Subcutaneous preadipocyte (primary cell): ENCODE data around the gene DNAH8. TPM values are rescaled to one million over a fixed set of nuclear protein-coding genes. Genes with fewer than 3 reads are reported as not detected.

Source experiments
- small RNA-seq: library from RNA; depleted of rRNA; stranded (forward); fragments of <200 nt; gene quantifications from one replicate; pipeline ENCODE3, GENCODE V24; 2012
- total RNA-seq: library from RNA; depleted of rRNA; stranded (reverse); fragments of >200 nt; gene quantifications from 2 replicates; pipeline ENCODE4 v1.2.3, GENCODE V29; 2012

Gene DNAH8, protein sequence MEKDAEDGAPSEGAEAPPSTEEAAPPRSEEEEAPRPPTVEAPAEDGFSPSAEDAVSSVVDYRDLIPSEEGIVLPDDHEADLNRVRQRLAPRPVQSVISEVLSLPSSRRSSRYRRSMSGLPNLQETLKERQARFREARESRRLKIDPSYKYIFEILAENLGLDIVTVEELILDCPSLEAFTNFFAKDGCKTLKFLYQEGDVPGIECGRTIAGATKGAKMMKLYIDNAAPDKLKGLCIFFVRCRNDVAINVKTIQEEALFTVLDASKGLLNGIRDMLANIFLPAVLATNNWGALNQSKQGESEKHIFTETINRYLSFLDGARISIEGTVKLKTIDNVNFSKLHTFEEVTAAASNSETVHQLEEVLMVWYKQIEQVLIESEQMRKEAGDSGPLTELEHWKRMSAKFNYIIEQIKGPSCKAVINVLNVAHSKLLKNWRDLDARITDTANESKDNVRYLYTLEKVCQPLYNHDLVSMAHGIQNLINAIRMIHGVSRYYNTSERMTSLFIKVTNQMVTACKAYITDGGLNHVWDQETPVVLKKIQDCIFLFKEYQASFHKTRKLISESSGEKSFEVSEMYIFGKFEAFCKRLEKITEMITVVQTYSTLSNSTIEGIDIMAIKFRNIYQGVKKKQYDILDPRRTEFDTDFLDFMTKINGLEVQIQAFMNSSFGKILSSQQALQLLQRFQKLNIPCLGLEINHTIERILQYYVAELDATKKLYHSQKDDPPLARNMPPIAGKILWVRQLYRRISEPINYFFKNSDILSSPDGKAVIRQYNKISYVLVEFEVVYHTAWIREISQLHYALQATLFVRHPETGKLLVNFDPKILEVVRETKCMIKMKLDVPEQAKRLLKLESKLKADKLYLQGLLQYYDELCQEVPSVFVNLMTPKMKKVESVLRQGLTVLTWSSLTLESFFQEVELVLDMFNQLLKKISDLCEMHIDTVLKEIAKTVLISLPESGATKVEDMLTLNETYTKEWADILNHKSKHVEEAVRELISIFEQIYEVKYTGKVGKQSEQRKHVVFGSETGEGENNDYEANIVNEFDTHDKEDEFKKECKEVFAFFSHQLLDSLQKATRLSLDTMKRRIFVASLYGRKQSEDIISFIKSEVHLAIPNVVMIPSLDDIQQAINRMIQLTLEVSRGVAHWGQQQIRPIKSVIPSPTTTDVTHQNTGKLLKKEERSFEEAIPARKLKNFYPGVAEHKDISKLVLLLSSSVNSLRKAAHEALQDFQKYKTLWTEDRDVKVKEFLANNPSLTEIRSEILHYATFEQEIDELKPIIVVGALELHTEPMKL (N-terminal part only)
- not detected in 2 replicates for total RNA-seq

DNA sequence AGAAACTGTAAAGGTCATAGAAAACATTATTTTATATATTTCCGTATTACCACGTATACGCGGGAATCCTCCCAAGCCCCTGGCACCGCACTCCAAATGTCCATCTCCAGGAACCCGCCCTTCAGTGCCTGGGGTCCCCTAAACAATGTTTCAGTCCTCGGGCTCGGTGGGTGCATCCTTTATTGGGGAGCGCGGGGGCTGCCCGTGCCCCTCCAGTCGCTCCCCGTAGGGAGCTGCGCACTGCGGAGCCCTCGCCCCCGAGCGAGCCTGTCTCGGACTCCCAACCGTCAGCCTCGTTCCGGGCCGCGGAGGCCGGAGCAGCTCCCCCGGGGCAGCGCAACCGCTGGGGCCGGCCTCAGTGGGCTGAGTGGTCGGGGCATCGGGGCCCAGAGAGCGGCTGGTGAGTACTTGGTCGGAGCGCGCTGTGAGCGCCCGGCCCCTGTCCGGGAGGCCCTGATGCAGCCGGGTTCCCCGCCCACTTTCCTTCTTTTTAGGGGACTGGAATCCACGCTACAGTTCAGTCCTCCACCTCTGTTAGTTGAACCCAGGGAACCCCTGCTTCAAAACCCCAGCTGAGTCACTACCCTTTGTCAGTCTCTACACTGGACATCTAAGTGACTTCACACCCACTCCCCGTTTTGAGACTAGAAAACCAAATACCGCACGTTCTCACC is at the start of gene DNAH8:
Gene DNAH8, plus strand, starts transcription at position 296 of the 674 bp plus-strand sequence. CDS start 7,499 bp downstream, outside the sequence.

DNA sequence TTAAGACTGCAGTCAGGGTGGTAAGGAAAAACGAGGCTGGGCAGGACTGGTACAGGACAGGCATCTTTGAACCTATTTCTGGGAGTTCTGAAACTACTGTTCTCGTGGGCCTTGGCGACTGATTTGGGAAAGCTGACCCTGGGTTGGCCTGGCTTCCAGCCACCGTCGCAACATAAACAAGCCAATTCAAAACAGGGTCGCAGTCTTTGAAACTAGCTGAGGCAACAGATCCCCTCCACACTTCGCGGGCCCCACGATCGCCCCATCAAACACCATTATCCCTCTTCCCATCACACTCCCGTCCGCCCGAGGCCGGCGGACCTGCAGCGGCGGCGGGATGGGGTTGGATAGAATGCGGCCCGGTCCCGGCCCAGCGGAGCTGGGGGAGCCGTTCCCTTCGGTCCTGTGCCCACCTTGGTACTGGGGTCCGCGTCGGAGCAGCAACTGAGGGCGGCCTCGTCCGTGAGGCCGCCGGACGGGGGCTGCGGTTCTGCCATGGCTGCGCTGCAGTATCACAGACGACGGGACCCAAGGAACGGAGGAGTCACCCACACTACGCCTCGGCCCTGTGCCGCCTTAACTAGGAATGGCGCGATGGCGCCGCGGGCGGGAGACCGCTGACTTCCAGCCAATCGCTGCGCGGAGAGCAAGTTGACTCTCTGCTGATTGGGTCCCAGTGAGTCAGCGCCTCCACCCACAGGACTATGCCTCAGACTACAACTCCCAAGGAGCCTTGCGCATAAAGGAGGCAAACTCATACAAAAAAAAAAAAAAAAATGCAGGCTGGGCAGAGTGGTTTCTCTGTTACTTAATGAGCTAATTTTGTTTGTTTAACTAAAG is 12.3 kb upstream of the DNAH8 start, which contains the start of gene GLO1:
Gene GLO1, minus strand, starts transcription at position 588 of the 840 bp plus-strand sequence. Its CDS starts 91 bp downstream, at position 497.

DNA sequence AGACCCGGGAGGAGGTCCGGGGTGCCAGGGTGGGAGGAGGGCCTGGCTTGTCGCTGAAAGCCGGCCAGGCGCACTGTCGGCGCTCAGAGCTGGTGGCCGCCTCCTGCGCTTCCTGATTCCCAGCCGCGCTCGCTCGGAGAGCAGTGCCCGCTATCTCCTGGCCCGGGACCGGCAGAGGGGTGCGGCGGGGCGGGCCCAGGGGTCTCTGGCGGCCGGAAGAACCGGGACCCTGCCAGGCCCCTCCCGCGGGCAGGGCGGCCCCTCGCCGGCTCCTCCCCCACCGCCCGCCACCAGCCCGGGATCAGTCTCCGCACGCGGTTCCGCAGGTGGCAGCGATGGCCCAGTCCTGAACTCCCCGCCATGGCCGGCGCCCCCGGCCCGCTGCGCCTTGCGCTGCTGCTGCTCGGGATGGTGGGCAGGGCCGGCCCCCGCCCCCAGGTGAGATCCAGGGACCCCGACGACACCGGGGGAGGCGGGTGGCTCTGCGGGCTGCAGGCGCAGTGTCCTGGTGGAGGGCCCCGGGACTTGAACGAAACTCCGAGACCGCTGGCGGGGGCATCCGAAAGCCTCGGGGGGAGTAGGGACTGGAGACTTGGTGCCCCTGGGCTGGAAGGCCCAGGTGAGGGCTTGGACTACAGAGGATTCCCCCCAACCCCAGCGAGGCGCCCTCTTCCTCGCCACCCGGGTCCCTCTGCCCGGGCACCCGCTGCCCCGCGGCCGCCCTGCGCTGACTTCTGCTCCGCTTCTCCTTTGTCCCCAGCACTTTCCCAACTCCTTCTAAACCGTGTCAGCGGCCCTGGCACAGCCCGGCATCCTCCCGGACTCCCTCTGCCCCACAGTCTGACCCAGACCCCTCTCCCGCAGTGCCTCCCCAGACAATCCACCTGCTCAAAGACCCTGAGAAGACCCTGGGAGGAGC is 333.6 kb downstream of the DNAH8 start, which contains the start of gene GLP1R:
Gene GLP1R, plus strand, starts transcription at position 301 of the 919 bp plus-strand sequence. Its CDS starts 60 bp downstream, at position 361.

Small RNA genes lying within 50 kb of the gene (small RNA-seq; reads per million reads assigned to genes)
- gene AL034345.1 (not detected), gene RF00393 (not detected)

Other genes starting within 250 kb of the DNAH8 start
- gene BTBD9, start 75.4 kb upstream of the DNAH8 start, total RNA-seq = 7.7 and 8.6 TPM in 2 replicates
- gene GLO1, start 12.2 kb upstream of the DNAH8 start, total RNA-seq = 148 and 165 TPM in 2 replicates